DMS153 (cell line): ENCODE measurements around the gene LYZL1.
"Not testable (repeated sequence)": the region's sequence is repeated elsewhere in the genome, so short reads cannot be mapped to it uniquely, and the experiment has no call there.

ENCODE experiments used
- DNase-seq: peaks from one replicate; lab custom pipeline; 2025; lab: John Stamatoyannopoulos, UW

Gene LYZL1

DNA sequence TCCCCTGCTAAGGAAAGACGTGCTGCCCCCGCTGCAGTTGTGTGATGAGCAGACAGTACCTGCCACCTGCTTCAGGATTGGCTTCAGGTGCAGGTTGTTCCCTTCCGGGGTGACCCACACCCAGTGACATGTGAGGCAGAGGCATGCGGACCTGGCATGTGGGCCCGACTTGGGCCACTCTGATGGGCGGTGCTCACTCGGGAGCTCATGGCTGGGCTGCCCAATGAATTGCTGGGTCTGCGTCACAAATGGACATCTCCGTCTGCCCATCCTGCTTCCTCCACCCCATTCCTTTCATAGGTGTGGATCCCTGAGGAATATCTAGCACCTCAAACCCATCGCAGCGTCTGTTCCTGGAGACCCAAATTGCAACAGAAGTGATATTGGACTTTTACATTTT, 19.3 kb downstream of the LYZL1 start:
- not testable (repeated sequence) for DNase-seq

GRCh38 chr10:29309465-29309864, 20.6 kb downstream of the LYZL1 start:
- no peak for DNase-seq

DNA sequence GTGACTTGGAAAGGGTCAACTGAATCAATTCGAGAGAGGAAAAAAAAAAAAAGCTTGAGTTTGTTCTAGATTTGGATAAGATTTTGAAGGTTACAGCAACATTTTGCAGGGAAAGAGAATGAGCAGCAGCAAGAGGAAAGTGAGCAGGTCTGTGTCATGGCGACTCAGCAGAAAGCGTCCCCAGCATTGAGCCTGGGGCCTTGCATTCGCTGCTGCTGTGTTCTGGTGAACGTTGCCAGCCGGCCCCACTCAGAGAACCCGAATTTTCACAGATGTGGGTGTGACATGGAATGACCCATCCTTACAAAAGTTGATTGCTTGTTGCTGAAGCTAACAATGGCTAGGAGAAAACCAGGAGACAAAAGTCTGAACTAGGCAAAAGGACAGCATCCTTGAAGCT, 21.6 kb downstream of the LYZL1 start:
- not testable (repeated sequence) for DNase-seq

DNA sequence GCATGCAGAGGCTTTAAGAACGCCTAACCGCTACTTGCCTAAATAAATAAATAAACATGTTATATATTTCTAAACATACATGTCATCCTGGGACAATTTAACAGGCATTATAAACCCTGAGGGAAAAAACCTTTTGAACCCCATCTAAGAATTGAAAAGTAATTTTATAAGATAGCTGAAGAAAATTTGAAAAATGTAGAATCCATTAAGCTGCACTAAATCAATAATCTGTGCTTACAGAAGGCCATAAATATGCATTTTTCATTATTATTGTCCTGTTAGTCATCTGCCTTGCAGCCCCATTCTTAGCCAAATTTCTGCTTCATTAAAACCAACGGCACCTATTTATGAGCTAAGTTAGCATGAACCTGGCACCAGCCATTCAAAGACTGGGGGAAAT, 24.2 kb downstream of the LYZL1 start:
- DNase-seq, result no peak

GRCh38 chr10:29314726-29315125, 25.9 kb downstream of the LYZL1 start:
- DNase-seq, result no peak

DNA sequence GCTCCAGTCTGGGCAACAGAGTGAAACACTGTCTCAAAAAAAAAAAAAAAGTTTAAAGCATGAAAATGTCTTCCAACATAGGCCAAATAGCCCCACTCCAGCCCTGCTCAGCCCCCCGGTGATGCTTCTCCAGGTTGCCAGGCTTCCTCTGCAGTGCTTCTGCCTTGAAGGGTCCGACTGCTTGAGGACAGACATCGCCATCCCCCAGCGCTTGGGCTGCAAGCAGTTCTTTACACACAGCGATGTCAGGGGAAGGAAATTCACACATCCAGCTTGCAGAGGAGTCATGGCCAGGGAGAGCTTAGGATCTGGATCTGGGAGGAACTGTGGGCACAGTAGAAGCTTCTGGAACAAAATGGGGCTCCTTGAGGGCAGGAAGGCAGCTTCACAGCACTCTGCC, 26.9 kb downstream of the LYZL1 start:
- DNase-seq, result no peak

- no peak for DNase-seq
Observed at GRCh38 chr10:29316308-29317026, 27.6 kb downstream of the LYZL1 start.

DNA sequence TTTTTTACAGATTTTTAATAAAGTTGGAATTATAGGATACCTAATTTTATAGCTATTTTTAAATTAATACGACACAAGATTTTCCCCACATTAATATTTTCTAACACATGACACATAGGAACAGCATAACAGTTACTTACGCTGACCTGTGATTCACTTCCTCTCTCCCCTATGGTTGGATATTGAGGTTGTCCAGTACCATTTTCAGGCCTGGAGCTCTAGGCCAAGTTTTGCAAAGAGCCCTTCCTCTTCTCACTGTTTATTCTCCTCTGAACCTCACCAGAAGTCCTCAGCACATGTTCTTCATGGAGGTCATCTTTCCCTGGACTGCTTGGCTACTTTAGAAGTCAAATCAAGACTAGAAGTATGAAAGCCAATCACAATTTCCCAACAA, 28.2 kb downstream of the LYZL1 start:
- DNase-seq, result no peak

DNA sequence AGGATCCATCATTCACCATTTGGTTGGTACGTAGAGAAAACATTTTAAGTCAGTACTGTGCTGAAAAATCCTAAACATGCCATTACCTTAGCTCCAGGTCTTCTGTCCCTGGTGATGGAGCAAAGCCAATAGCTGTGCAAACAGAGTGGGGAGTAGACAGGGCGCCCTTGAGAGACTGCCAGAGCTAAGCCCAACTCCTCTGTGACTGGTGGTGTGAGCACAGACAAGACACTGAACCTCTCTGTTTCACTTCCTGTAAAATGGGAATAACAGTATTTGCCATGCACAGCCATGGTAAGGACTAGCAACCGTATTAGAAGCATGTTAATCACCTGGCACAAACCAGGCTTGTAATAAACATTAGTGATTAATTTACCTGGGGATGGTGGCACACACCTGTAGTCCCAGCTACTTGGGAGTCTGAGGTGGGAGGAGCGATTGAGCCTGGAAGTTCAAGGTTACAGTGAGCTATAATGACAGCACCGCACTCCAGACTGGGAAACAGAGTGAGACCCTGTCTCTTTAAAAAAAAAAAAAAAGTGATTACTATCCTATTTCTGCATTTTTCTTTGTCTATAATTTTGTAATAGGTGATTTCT, 28.7 kb downstream of the LYZL1 start:
- no peak for DNase-seq

GRCh38 chr10:29318141-29319071, 29.5 kb downstream of the LYZL1 start:
- peak; percentile 15 for DNase-seq

DNA sequence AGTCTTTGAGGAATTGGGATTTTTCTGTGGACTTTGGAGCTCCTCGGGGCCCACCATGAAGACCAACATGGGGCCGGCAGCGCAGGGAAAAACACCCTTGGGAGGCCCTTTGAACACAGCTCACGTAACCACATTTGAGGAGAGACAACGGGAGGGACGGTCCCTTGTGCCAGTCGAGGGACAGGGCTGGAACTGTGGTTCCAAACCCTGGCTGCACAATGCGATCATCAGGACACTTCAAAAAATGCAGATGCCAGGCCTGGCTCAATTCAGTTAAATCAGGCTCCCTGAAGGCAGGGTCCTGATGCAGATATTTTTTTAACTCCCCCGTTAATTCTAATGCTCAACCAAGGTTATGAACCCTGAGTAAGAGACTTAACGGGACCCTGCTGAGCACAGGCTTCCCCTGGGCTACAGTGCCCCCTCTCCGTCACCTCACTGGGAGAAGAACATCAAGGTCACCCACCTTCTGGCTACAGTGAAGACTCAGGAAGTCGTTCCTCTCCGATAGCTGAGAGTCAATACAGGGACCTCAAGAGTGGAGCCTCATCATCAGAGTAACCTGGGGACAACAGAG, 30.4 kb downstream of the LYZL1 start:
- no peak for DNase-seq

- not testable (repeated sequence) for DNase-seq
Observed at GRCh38 chr10:29320680-29321121, 31.8 kb downstream of the LYZL1 start.

- no peak for DNase-seq
Observed at GRCh38 chr10:29321656-29322055, 32.8 kb downstream of the LYZL1 start.

DNA sequence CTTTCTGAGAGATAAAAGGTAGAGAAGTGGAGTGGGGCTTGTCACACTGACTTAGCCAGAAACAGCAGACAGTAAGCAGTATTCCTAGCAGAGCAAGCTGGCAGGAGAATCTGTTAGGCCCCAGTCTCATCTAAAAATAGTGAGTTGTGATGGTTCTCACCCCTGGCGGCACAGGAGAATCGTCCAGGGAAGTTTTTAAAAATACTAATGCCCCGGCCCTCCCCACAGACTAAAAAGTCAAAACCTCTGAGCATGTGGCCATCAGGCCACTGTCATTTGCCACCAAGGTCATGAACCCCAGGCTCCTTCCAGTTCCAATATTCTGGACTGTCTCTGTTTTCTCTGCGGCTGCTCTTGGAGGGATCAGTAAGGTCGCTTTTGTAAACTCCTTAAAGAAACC, 34.0 kb downstream of the LYZL1 start:
- no peak for DNase-seq

DNA sequence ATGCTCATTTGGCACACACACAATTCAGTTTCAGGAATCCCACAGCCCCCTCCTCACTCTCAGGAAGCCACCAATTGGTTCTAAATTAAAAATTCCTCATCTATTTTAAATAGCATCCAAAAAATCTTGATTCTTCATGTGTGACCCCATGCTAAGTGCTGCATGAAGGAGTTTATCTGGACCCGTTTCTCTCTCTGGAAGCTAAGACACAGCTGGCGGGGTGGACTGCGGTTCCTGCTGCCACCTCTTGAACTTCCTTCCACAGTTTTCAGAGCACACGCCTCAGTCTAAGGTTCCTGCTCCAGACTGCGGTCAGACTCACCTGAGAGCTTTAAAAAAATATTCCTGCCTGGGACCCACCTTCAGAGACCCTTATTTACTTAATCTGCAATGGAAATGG, 34.5 kb downstream of the LYZL1 start:
- DNase-seq, result no peak

DNA sequence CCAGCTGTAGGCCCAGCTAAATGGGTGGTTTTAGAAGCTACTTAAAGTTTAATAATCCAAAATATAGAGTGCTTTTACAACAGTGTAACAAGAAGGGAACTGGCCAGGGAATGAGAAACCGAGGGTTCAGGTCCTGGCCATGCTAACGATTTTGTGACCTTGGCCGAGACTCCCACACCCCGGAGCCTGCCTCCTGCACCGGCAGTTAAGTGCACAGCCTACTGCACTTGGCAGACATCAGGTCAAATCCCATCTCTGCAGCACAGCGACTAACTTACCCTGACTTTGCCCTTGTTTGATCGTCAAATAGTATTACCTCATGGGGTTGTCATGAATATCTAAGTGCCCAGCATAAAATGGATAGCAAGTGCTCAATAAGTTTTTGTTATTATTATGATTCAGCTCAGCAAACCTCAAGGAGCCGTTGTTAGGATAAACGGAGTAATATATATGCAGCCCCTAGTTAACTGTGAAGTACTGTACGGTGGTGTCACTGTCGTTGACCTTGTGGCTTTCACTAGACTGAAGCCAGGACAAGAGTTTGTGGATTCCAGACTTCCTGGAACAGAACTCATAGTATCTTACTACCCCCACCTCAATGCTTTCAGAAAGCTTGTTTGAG, 35.5 kb downstream of the LYZL1 start:
- no peak for DNase-seq

- no peak for DNase-seq
Observed at GRCh38 chr10:29326299-29326698, 37.4 kb downstream of the LYZL1 start.

DNA sequence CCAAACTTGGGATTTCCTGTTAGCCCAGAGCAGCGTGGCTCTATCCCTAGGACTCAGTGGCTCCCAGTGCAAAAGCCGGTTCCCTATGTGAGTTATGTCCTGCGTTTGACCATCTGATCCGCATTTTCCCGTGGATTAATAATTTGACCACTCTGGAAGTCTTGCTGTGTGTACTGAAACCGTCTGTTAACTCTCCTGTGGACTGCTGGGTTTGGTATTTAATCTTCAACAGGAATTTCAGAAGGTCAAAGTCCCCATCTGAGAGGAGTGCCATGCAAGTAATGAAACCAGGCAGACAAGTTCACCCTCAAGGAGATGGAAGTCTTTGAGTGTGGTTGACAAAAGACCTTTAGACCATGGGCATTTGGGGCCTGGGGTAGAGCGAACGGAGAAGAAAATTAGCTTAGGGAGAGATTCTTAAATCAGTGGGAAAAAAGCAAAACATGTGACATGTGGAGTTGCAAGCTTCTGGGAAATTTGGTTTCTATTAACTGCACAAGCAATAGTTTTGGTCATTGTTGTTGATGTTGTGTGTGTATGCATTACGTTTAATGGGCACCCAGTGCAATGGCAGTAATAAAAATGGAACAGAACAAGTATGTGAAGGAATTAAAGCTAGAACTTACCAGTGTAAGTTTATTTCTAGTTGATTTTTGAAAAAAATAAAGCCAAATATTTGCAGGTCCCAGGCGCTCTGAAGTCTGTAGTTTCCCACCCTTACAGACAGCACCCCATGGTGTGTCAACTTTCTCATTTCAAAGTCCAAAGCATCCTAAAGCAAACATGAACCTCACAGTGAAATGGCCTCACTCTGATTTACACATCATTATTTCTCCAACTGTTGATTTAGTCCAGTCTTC, 38.2 kb downstream of the LYZL1 start:
- no peak for DNase-seq

DNA sequence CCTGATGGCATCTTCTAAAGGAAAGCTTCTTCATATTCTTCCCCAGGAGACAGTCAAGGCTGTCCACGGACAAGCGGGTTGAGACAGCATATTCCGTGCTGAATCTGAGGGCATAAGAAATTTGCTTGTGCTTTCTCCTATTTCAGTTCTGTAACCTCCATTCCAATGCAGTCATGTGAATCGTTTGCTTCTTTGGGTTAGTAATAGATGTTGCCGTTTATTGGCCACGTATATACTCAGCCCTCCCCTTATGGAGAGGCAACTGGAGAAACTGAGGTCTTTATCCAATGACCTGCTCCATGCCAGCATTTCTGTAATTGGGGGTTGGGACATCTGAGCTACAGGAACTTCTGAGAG, 38.9 kb downstream of the LYZL1 start:
- DNase-seq, result no peak

DNA sequence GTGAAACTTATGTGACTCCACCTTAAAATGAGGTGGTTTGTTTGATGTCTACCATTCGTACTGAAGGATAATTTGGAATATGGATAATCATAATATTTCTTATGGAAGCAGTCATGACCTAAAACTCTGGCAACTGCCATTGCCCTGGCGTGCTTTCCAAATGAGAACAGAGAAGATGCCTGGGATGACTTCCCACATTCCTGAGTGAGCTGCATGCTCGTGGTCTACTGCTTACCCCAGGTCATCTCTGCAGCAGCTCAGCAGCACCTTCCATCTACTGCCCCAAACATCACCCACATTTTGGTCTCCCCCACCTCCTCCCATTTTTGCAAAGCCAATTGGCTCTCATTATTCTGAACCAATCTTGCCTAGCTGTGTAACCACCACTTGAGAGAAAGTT, 40.1 kb downstream of the LYZL1 start:
- DNase-seq, result no peak

DNA sequence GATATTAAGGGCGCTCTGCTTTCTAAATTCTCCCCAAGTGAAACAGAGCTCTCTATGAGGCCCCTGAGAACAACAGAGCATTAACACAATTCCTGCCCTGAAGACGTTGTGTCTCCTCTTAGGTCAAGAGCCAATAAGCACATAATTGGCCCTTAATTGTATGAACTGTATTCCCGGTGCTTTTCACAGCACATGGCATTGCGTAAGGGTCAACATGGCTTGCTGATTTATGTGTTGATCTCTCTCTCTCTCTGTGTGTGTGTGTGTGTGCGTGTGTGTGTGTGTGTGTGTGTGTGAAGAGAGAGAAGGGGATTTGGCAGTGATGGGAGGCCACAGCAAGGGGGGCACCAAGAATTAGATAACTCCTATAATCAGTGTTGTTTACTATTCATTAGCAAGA, 40.5 kb downstream of the LYZL1 start:
- peak; percentile 67 for DNase-seq
